Measurements from ENCODE around the gene STMN1. TPM values are rescaled to one million over a fixed set of nuclear protein-coding genes. Genes with fewer than 3 reads are reported as not detected.
A peak's percentile ranks its signal among the peaks of the same experiment; 100 is the strongest.

STMN1 gene
- total and polyA plus RNA-seq, 10 of the 15 experiments (the other 5 are each of a cell fraction or from before 2014, with no cell fraction given) = 220 to 1,272 (median 603) TPM

DNA sequence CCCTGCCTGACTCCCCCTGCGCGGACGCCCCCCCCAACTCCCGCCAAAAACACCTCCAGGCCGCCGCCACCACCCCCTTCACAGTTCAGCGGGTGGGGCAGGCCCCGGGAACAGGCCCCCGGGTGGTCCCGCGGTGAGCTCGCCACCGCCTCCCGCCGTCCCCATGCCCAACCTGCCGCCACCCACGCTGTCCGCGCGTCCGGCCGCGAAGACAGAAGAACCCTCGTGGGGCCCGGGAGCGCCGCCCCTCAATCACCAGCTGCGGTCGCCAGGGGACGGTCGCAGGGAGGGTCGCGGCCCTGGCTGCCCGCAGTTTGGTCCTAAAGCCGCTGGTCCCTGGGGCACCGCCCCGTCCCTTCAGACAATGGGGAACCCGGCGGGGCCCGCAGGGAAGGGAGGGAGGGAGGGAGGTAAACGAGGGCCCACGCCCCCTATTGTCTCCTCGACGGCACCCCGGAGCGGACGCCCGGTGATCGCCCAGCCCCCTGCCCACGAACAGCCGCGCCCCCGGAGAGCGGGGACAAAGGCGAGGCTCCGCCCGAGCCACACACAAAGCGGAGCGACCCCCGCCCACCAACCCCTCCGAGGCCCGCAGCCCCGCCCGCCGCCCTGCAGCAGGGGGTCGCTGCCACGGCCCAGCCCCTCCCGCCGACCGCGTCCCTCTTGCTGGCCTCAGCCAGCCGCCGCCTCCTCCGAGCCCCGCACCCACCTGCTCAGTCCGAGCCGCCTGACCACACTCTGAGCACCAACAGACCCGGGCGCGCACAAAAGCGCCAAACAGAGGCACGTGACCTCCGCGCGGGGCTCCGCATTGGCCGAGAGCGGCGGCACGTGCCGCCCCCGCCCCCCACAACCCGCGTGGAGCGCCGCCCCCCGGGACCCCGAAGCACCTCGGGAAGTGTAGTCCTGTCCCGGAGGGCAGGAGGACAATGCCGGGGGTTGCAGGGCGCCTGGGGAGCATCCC is at the start of gene STMN1 (continued):
- TF ChIP-seq, protein P1, sequence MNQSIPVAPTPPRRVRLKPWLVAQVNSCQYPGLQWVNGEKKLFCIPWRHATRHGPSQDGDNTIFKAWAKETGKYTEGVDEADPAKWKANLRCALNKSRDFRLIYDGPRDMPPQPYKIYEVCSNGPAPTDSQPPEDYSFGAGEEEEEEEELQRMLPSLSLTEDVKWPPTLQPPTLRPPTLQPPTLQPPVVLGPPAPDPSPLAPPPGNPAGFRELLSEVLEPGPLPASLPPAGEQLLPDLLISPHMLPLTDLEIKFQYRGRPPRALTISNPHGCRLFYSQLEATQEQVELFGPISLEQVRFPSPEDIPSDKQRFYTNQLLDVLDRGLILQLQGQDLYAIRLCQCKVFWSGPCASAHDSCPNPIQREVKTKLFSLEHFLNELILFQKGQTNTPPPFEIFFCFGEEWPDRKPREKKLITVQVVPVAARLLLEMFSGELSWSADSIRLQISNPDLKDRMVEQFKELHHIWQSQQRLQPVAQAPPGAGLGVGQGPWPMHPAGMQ (IDR thresholded peaks at IDR 0.05; ENCODE audit: borderline replicate concordance) = no peak
- no peak for TF ChIP-seq PAX5 (IDR thresholded peaks at IDR 0.05; ENCODE audit: borderline replicate concordance, low read depth, low read length)
- no peak for TF ChIP-seq EZH2 (IDR thresholded peaks at IDR 0.05; ENCODE audit: borderline replicate concordance, control insufficient read depth, low read depth, low read length)
- no peak for TF ChIP-seq KAT2A (conservative IDR thresholded peaks at IDR 0.05; ENCODE audit: control insufficient read depth, low read depth, low read length)
- TF ChIP-seq, protein P2, sequence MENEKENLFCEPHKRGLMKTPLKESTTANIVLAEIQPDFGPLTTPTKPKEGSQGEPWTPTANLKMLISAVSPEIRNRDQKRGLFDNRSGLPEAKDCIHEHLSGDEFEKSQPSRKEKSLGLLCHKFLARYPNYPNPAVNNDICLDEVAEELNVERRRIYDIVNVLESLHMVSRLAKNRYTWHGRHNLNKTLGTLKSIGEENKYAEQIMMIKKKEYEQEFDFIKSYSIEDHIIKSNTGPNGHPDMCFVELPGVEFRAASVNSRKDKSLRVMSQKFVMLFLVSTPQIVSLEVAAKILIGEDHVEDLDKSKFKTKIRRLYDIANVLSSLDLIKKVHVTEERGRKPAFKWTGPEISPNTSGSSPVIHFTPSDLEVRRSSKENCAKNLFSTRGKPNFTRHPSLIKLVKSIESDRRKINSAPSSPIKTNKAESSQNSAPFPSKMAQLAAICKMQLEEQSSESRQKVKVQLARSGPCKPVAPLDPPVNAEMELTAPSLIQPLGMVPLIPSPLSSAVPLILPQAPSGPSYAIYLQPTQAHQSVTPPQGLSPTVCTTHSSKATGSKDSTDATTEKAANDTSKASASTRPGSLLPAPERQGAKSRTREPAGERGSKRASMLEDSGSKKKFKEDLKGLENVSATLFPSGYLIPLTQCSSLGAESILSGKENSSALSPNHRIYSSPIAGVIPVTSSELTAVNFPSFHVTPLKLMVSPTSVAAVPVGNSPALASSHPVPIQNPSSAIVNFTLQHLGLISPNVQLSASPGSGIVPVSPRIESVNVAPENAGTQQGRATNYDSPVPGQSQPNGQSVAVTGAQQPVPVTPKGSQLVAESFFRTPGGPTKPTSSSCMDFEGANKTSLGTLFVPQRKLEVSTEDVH (IDR thresholded peaks at IDR 0.05; ENCODE audit: low read depth, partially characterized antibody) = peak; percentile 88
- TF ChIP-seq, protein P3, sequence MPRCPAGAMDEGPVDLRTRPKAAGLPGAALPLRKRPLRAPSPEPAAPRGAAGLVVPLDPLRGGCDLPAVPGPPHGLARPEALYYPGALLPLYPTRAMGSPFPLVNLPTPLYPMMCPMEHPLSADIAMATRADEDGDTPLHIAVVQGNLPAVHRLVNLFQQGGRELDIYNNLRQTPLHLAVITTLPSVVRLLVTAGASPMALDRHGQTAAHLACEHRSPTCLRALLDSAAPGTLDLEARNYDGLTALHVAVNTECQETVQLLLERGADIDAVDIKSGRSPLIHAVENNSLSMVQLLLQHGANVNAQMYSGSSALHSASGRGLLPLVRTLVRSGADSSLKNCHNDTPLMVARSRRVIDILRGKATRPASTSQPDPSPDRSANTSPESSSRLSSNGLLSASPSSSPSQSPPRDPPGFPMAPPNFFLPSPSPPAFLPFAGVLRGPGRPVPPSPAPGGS (IDR thresholded peaks at IDR 0.05; ENCODE audit: borderline replicate concordance, insufficient read depth, low read depth, low read length, poor library complexity, severe bottlenecking) = peak; percentile 34
- TF ChIP-seq, protein P4, sequence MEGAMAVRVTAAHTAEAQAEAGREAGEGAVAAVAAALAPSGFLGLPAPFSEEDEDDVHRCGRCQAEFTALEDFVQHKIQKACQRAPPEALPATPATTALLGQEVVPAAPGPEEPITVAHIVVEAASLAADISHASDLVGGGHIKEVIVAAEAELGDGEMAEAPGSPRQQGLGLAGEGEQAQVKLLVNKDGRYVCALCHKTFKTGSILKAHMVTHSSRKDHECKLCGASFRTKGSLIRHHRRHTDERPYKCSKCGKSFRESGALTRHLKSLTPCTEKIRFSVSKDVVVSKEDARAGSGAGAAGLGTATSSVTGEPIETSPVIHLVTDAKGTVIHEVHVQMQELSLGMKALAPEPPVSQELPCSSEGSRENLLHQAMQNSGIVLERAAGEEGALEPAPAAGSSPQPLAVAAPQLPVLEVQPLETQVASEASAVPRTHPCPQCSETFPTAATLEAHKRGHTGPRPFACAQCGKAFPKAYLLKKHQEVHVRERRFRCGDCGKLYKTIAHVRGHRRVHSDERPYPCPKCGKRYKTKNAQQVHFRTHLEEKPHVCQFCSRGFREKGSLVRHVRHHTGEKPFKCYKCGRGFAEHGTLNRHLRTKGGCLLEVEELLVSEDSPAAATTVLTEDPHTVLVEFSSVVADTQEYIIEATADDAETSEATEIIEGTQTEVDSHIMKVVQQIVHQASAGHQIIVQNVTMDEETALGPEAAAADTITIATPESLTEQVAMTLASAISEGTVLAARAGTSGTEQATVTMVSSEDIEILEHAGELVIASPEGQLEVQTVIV (IDR thresholded peaks at IDR 0.05; ENCODE audit: borderline replicate concordance, partially characterized antibody) = no peak
- peak; percentile 49 for TF ChIP-seq MEF2B (IDR thresholded peaks at IDR 0.05; ENCODE audit: partially characterized antibody, poor library complexity, severe bottlenecking)
- TF ChIP-seq RCOR1 (conservative IDR thresholded peaks at IDR 0.05; ENCODE audit: low read depth, low read length) = no peak
- TF ChIP-seq, protein P5, sequence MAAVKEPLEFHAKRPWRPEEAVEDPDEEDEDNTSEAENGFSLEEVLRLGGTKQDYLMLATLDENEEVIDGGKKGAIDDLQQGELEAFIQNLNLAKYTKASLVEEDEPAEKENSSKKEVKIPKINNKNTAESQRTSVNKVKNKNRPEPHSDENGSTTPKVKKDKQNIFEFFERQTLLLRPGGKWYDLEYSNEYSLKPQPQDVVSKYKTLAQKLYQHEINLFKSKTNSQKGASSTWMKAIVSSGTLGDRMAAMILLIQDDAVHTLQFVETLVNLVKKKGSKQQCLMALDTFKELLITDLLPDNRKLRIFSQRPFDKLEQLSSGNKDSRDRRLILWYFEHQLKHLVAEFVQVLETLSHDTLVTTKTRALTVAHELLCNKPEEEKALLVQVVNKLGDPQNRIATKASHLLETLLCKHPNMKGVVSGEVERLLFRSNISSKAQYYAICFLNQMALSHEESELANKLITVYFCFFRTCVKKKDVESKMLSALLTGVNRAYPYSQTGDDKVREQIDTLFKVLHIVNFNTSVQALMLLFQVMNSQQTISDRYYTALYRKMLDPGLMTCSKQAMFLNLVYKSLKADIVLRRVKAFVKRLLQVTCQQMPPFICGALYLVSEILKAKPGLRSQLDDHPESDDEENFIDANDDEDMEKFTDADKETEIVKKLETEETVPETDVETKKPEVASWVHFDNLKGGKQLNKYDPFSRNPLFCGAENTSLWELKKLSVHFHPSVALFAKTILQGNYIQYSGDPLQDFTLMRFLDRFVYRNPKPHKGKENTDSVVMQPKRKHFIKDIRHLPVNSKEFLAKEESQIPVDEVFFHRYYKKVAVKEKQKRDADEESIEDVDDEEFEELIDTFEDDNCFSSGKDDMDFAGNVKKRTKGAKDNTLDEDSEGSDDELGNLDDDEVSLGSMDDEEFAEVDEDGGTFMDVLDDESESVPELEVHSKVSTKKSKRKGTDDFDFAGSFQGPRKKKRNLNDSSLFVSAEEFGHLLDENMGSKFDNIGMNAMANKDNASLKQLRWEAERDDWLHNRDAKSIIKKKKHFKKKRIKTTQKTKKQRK (IDR thresholded peaks at IDR 0.05; ENCODE audit: low read depth, low read length) = no peak
- TF ChIP-seq CHD1 (IDR thresholded peaks at IDR 0.05; ENCODE audit: low read depth, low read length) = no peak
- TF ChIP-seq RAD21 (IDR thresholded peaks at IDR 0.05; ENCODE audit: insufficient read depth, low read depth, low read length) = no peak
- no peak for TF ChIP-seq SMARCA5 (IDR thresholded peaks at IDR 0.05)
- TF ChIP-seq ZNF207 (IDR thresholded peaks at IDR 0.05; ENCODE audit: borderline replicate concordance) = no peak
